Mesendoderm (in vitro differentiated cells): Measurements from ENCODE around the gene RHPN2.
A peak's percentile ranks its signal among the peaks of the same experiment; 100 is the strongest.
"Not testable (repeated sequence)": the region's sequence is repeated elsewhere in the genome, so short reads cannot be mapped to it uniquely, and the experiment has no call there.

Experiments
- DNase-seq: peaks from one replicate; pipeline ENCODE4 v3.0.0; 2013
- H2AK5ac ChIP-seq: 2 replicates; pipeline ENCODE4 v1.6.1; 2013; ENCODE audit warnings: low read length, inconsistent platforms
- H2BK120ac ChIP-seq: 2 replicates; pipeline ENCODE4 v1.6.1; 2013; ENCODE audit warnings: low read depth, mild to moderate bottlenecking, low read length, moderate library complexity, mixed read lengths
- H2BK15ac ChIP-seq: replicated peaks from 2 replicates; pipeline ENCODE4 v1.6.1; 2013; ENCODE audit warnings: low read depth, mild to moderate bottlenecking, moderate library complexity
- H2BK5ac ChIP-seq: 2 replicates; pipeline ENCODE4 v1.6.1; 2013; ENCODE audit warnings: low read length, inconsistent platforms
- H3K18ac ChIP-seq: 2 replicates; pipeline ENCODE4 v1.6.1; 2013; ENCODE audit warnings: mild to moderate bottlenecking, low read length, mixed read lengths
- H3K23ac ChIP-seq: one replicate; pipeline ENCODE4 v1.6.1; 2013; ENCODE audit warnings: low read length
- H3K27ac ChIP-seq: 2 replicates; pipeline ENCODE4 v1.5.1; 2013; ENCODE audit warnings: low read depth, mild to moderate bottlenecking, inconsistent platforms, low read length, moderate library complexity
- H3K27me3 ChIP-seq: 2 replicates; pipeline ENCODE4 v1.6.1; 2013; ENCODE audit warnings: low read length, control low read depth, mild to moderate bottlenecking, inconsistent platforms; ENCODE audit not compliant: insufficient read depth, poor library complexity
- H3K36me3 ChIP-seq: 2 replicates; pipeline ENCODE4 v1.6.1; 2013; ENCODE audit warnings: low read length, inconsistent platforms; ENCODE audit not compliant: control insufficient read depth, insufficient read depth
- H3K4ac ChIP-seq: one replicate; pipeline ENCODE4 v1.6.1; 2013; ENCODE audit warnings: low read depth, mild to moderate bottlenecking, low read length, moderate library complexity
- H3K4me1 ChIP-seq: 2 replicates; pipeline ENCODE4 v1.6.1; 2013; ENCODE audit warnings: low read depth, low read length, inconsistent platforms; ENCODE audit not compliant: control insufficient read depth
- H3K4me2 ChIP-seq: 2 replicates; pipeline ENCODE4 v1.6.1; 2013; ENCODE audit warnings: low read length
- H3K4me3 ChIP-seq: 2 replicates; pipeline ENCODE4 v1.5.1; 2013; ENCODE audit warnings: mild to moderate bottlenecking, low read length
- H3K56ac ChIP-seq: one replicate; pipeline ENCODE4 v1.6.1; 2013; ENCODE audit warnings: low read length
- H3K79me1 ChIP-seq: 2 replicates; pipeline ENCODE4 v1.6.1; 2013; ENCODE audit warnings: low read length, inconsistent platforms
- H3K79me2 ChIP-seq: 2 replicates; pipeline ENCODE4 v1.6.1; 2013; ENCODE audit warnings: mild to moderate bottlenecking, low read length; ENCODE audit not compliant: control insufficient read depth, insufficient read depth
- H3K9ac ChIP-seq: 2 replicates; pipeline ENCODE4 v1.6.1; 2013; ENCODE audit warnings: low read length, inconsistent platforms
- H4K5ac ChIP-seq: one replicate; pipeline ENCODE4 v1.6.1; 2013; ENCODE audit warnings: low read length
- H4K8ac ChIP-seq: one replicate; pipeline ENCODE4 v1.6.1; 2013; ENCODE audit warnings: low read depth, mild to moderate bottlenecking, control low read depth, low read length, moderate library complexity
- WGBS: extraction: QIAGEN DNeasy Blood & Tissue Kit; methylation state at CpG from one replicate; pipeline ENCODE4 v1.1.7; 2013; ENCODE audit warnings: low lambda C conversion rate, missing lambda C conversion rate; ENCODE audit not compliant: insufficient coverage; ENCODE audit errors: extremely low coverage; 5-methylcytosine and 5-hydroxymethylcytosine counted together

The RHPN2 gene

DNA sequence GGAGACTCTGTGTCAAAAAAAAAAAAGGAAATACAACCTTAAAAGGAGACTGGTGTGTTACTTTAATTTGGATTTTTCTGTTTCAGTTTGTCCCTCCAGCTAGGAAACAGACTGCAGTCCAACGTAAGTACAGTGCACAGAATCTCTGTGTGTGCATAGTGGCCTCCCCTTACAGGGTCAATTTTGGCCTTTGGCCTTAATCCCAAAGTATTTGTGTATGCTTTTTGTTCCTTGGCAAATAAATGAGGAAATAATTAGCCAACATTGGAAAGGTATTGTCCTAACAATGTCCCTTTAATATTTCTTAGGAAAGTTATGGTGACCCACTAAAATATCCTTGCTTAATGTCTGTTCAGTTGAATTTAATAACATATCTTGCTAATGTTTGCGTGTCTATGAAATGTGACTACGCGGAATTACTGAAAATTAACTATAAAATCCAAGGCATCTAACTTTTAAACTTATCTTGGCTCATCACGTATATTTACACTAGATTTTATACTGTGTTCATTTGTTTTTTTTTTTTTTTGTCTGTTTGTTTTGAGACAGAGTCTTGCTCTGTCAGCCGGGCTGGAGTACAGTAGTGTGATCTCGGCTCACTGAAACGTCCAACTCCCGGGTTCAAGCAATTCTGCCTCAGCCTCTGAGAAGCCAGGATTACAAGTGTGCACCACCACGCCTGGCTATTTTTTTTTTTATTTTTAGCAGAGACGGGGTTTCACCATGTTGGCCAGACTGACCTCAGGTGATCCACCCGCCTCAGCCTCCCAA is 39.0 kb downstream of the RHPN2 start:
- H3K4me2 ChIP-seq, H2AK5ac ChIP-seq, H3K23ac ChIP-seq, H2BK5ac ChIP-seq, H2BK120ac ChIP-seq, H3K4ac ChIP-seq, DNase-seq, H3K56ac ChIP-seq, H3K27me3 ChIP-seq, H2BK15ac ChIP-seq, H3K79me2 ChIP-seq, H3K4me1 ChIP-seq, H3K4me3 ChIP-seq, H4K8ac ChIP-seq, H3K9ac ChIP-seq, H3K18ac ChIP-seq, H3K27ac ChIP-seq, H4K5ac ChIP-seq, H3K79me1 ChIP-seq, H3K36me3 ChIP-seq: not testable (repeated sequence)
- no CpG with 5 or more reads among the region's 12 CpGs for WGBS

GRCh38 chr19:33024398-33024797 is 40.3 kb downstream of the RHPN2 start:
- H3K27ac ChIP-seq: no peak overlapping the region

DNA sequence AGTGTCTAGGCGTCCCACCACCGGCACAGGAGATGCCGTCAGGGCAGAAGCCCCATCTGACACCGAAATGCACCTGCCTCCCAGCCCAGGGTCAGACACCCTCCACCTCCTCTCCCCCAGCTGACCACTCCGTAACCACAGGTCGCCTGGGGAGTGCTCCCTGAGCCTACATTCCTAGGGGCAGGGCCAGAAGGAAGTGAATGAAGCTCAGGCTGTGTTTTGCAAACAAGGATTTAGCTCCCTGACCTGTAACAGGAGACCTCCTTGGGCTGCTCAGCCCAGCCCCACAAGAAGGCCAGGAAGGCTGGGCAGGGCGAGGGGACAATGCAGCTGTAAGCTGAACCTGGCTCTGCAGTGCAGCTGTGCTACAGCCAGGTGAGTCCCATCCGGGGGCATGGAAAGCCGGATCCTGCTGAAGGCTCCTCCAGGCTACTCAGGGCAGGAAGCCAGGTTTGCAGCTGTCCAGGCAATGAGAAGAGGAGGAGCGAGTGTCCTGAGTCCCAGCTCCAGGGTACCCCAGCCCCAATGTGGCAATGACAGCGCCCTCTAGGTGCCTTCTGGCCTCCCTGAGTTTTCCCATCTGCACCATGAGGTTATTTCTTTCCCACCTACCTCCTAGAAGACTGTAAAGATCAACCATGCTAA is 42.1 kb downstream of the RHPN2 start:
- Histone ChIP-seq H3K4me3 (no peak overlapping the region), H3K4me2 (no peak overlapping the region), H4K8ac (no peak overlapping the region), H2BK120ac (no peak overlapping the region), H2BK15ac (no peak overlapping the region), H3K9ac (peak overlapping the region; percentile 10), H3K36me3 (peaks cover 2% of the 10 kb centered on the region), H3K79me2 (no peaks in the 10 kb centered on the region), H3K18ac (no peak overlapping the region), H3K4ac (no peak overlapping the region), H2BK5ac (no peak overlapping the region), H3K79me1 (no peaks in the 10 kb centered on the region), H4K5ac (no peak overlapping the region), H3K27me3 (no peaks in the 10 kb centered on the region), H3K4me1 (no peaks in the 10 kb centered on the region), H3K56ac (peak overlapping the region; percentile 12), H3K23ac (no peak overlapping the region), H3K27ac (no peak overlapping the region), H2AK5ac (no peak overlapping the region)
- peak; percentile 93 for DNase-seq
- WGBS: no CpG with 5 or more reads among the region's 11 CpGs

More at GRCh38 chr19:33024398-33024797, 40.3 kb downstream of the RHPN2 start:
- Histone ChIP-seq H3K27me3 (no peaks in the 10 kb centered on the region), H3K4me2 (no peak overlapping the region), H2AK5ac (no peak overlapping the region), H3K9ac (no peak overlapping the region), H3K79me1 (no peaks in the 10 kb centered on the region), H4K5ac (no peak overlapping the region), H2BK15ac (no peak overlapping the region), H2BK5ac (no peak overlapping the region), H3K4ac (no peak overlapping the region), H3K18ac (no peak overlapping the region), H4K8ac (no peak overlapping the region), H3K4me3 (no peak overlapping the region), H3K79me2 (no peaks in the 10 kb centered on the region), H3K36me3 (peaks cover 2% of the 10 kb centered on the region), H3K23ac (no peak overlapping the region), H3K4me1 (no peaks in the 10 kb centered on the region), H2BK120ac (no peak overlapping the region), H3K56ac (no peak overlapping the region)
- peak; percentile 42 for DNase-seq
- WGBS: no CpG with 5 or more reads among the region's 8 CpGs

GRCh38 chr19:33010891-33011290 is 53.8 kb downstream of the RHPN2 start:
- no CpG with 5 or more reads among the region's 4 CpGs for WGBS
- H4K8ac ChIP-seq, H3K36me3 ChIP-seq: not testable (repeated sequence)

DNA sequence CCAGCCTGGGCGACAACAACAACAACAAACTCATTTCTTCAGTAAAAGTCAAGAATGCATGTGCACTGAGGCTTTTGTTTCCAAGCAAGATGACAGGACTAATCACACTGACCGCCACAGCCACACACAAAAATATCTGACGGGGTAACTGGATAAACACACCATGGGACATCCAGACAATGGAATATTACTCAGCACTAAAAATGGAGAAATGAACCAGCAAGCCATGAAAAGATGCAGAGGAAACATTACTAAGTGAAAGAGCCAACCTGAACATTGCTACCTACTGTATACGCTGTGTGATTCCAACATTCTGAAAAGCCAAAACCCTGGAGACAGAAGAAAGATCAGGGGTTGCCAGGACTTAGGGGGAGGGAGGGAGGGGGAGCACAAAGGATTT is 56.0 kb downstream of the RHPN2 start:
- H2AK5ac ChIP-seq: no peak overlapping the region
- no peak overlapping the region for H3K27ac ChIP-seq
- H4K8ac ChIP-seq: no peak overlapping the region
- no peak overlapping the region for H3K4me3 ChIP-seq
- H3K9ac ChIP-seq: no peak overlapping the region
- no peak overlapping the region for H3K4me2 ChIP-seq
- H3K79me2 ChIP-seq: no peaks in the 10 kb centered on the region
- no peak overlapping the region for H3K18ac ChIP-seq
- H3K4ac ChIP-seq: no peak overlapping the region
- H3K56ac ChIP-seq: no peak overlapping the region
- H2BK15ac ChIP-seq: no peak overlapping the region
- H3K79me1 ChIP-seq: no peaks in the 10 kb centered on the region
- WGBS: no CpG with 5 or more reads among the region's 4 CpGs
- H3K36me3 ChIP-seq: peaks cover 2% of the 10 kb centered on the region
- H4K5ac ChIP-seq: no peak overlapping the region
- H2BK120ac ChIP-seq: no peak overlapping the region
- H3K23ac ChIP-seq: no peak overlapping the region
- H2BK5ac ChIP-seq: no peak overlapping the region
- no peak for DNase-seq
- H3K4me1 ChIP-seq: no peaks in the 10 kb centered on the region
- H3K27me3 ChIP-seq: no peaks in the 10 kb centered on the region

More at GRCh38 chr19:33010891-33011290, 53.8 kb downstream of the RHPN2 start:
- H3K4ac ChIP-seq, H4K5ac ChIP-seq, H3K4me2 ChIP-seq, DNase-seq, H3K4me1 ChIP-seq, H3K56ac ChIP-seq, H2BK15ac ChIP-seq, H2BK120ac ChIP-seq, H2AK5ac ChIP-seq, H3K18ac ChIP-seq, H3K23ac ChIP-seq, H3K79me1 ChIP-seq, H3K27ac ChIP-seq, H3K27me3 ChIP-seq, H3K4me3 ChIP-seq, H2BK5ac ChIP-seq, H3K79me2 ChIP-seq, H3K9ac ChIP-seq: not testable (repeated sequence)
